Fibroblast of lung (primary cell): ENCODE results near the gene ATP2B2. TPM values are rescaled to one million over a fixed set of nuclear protein-coding genes. Genes with fewer than 3 reads are reported as not detected.

Experiments
- DNase-seq, 2 donors: peaks; one replicate each; pipeline versions ENCODE4 v3.0.0 to v3.0.0-alpha.2; 2010; ENCODE audit warnings: low read depth in 2 of 2
- H2AFZ ChIP-seq: 2 replicates; pipeline ENCODE4 v1.5.1; 2012; ENCODE audit warnings: low read length, control low read depth, inconsistent platforms
- H3K27ac ChIP-seq: 2 replicates; pipeline ENCODE4 v1.5.1; 2011; ENCODE audit warnings: low read length, control low read depth; ENCODE audit not compliant: insufficient read depth
- H3K27me3 ChIP-seq: 2 replicates; pipeline ENCODE4 v1.5.1; 2011; ENCODE audit warnings: mild to moderate bottlenecking, low read length; ENCODE audit not compliant: control insufficient read depth, insufficient read depth
- H3K36me3 ChIP-seq: 2 replicates; pipeline ENCODE4 v1.5.1; 2011; ENCODE audit warnings: low read length; ENCODE audit not compliant: control insufficient read depth, insufficient read depth
- H3K4me1 ChIP-seq: 2 replicates; pipeline ENCODE4 v1.5.1; 2011; ENCODE audit warnings: low read length; ENCODE audit not compliant: control insufficient read depth, insufficient read depth; ENCODE audit errors: extremely low read depth
- H3K4me2 ChIP-seq: 2 replicates; pipeline ENCODE4 v1.5.1; 2011; ENCODE audit warnings: low read length, control low read depth; ENCODE audit not compliant: insufficient read depth; ENCODE audit errors: extremely low read depth
- H3K4me3 ChIP-seq, 4 experiments: fragments of 200-600 bp in 1 of 4; sonication (generic) in 1 of 4; replicated peaks in 1 of 4; 2 replicates each; pipeline ENCODE4 v1.5.1; 2011 to 2016; ENCODE audit warnings: low read length in 4 of 4, low read depth in 3 of 4, mild to moderate bottlenecking in 3 of 4, control low read depth in 2 of 4, inconsistent platforms in 1 of 4, mixed read lengths in 1 of 4; ENCODE audit not compliant: insufficient read depth in 1 of 4; ENCODE audit errors: control extremely low read depth in 1 of 4
- H3K79me2 ChIP-seq: 2 replicates; pipeline ENCODE4 v1.5.1; 2012; ENCODE audit warnings: mild to moderate bottlenecking, low read length, inconsistent platforms; ENCODE audit not compliant: control insufficient read depth, insufficient read depth
- H3K9ac ChIP-seq: 2 replicates; pipeline ENCODE4 v1.5.1; 2011; ENCODE audit warnings: mild to moderate bottlenecking, low read length, control low read depth; ENCODE audit not compliant: insufficient read depth
- H3K9me3 ChIP-seq: 2 replicates; pipeline ENCODE4 v1.5.1; 2012; ENCODE audit warnings: low read depth, low read length; ENCODE audit not compliant: control insufficient read depth, insufficient read depth
- H4K20me1 ChIP-seq: 2 replicates; pipeline ENCODE4 v1.5.1; 2011; ENCODE audit warnings: low read length; ENCODE audit not compliant: control insufficient read depth, insufficient read depth; ENCODE audit errors: extremely low read depth
- CTCF ChIP-seq, 2 donors: IDR thresholded peaks in 1 of 2; conservative IDR thresholded peaks in 1 of 2; 1 replicate in 1 of 2; 2 replicates in 1 of 2; pipeline ENCODE4 v1.5.1; 2011 to 2012; ENCODE audit warnings: low read length in 2 of 2, control low read depth in 1 of 2, inconsistent platforms in 1 of 2, low read depth in 1 of 2, mild to moderate bottlenecking in 1 of 2
- EZH2 ChIP-seq: IDR thresholded peaks from 2 replicates; pipeline ENCODE4 v1.5.1; 2012; ENCODE audit warnings: low read length, control low read depth, mild to moderate bottlenecking; ENCODE audit errors: missing control alignments
- polyA plus RNA-seq, 2 donors: library from polyadenylated mRNA; depleted of rRNA in 1 of 2; stranded (reverse) in 1 of 2; unstranded in 1 of 2; fragments of >200 nt; gene quantifications; 2 replicates each; pipeline ENCODE4 v1.2.1, GENCODE V29; 2011 to 2012; ENCODE audit warnings: missing spikeins in 1 of 2
- total RNA-seq: library from RNA; depleted of rRNA; stranded (reverse); fragments of >200 nt; gene quantifications from 2 replicates; pipeline ENCODE4 v1.2.1, GENCODE V29; 2014

The ATP2B2 gene
- total and polyA plus RNA-seq, 2 donors (not counting 1 experiment from before 2014, with no cell fraction given): not detected

- Histone ChIP-seq H3K27ac (no peak overlapping the region), H3K27me3 (peaks cover 7% of the 10 kb centered on the region), H4K20me1 (no peaks in the 10 kb centered on the region), H2AFZ (no peak overlapping the region), H3K4me3 (no peak overlapping the region), H3K4me1 (no peaks in the 10 kb centered on the region), H3K79me2 (no peaks in the 10 kb centered on the region), H3K36me3 (no peaks in the 10 kb centered on the region), H3K9me3 (no peaks in the 10 kb centered on the region), H3K9ac (no peak overlapping the region), H3K4me2 (no peak overlapping the region)
- no peak for DNase-seq
- TF ChIP-seq CTCF (conservative IDR thresholded peaks at IDR 0.05 in 1 of 2, IDR thresholded peaks at IDR 0.05 in 1 of 2; ENCODE audit: low read depth in 1 of 2, low read length in 2 of 2) (no peak), EZH2 (no peak)
Measured at GRCh38 chr3:10396083-10396482, 109.3 kb downstream of the ATP2B2 start.

GRCh38 chr3:10395671-10396070 lies 109.7 kb downstream of the ATP2B2 start:
- no peaks in the 10 kb centered on the region for H3K79me2 ChIP-seq

GRCh38 chr3:10395196-10395595 lies 110.2 kb downstream of the ATP2B2 start:
- no peaks in the 10 kb centered on the region for H3K9me3 ChIP-seq
- no peaks in the 10 kb centered on the region for H3K79me2 ChIP-seq
- H3K4me1 ChIP-seq: no peaks in the 10 kb centered on the region
- peaks cover 7% of the 10 kb centered on the region for H3K27me3 ChIP-seq
- H4K20me1 ChIP-seq: no peaks in the 10 kb centered on the region
- no peak overlapping the region for H3K9ac ChIP-seq
- H3K4me2 ChIP-seq: no peak overlapping the region
- no peak overlapping the region for H2AFZ ChIP-seq
- TF ChIP-seq CTCF (conservative IDR thresholded peaks at IDR 0.05 in 1 of 2, IDR thresholded peaks at IDR 0.05 in 1 of 2; ENCODE audit: low read depth in 1 of 2, low read length in 2 of 2) (no peak), EZH2 (no peak)
- H3K27ac ChIP-seq: no peak overlapping the region
- H3K4me3 ChIP-seq: no peak overlapping the region
- no peaks in the 10 kb centered on the region for H3K36me3 ChIP-seq
- no peak for DNase-seq

More at GRCh38 chr3:10395671-10396070, 109.7 kb downstream of the ATP2B2 start:
- Histone ChIP-seq H3K4me2 (no peak overlapping the region), H2AFZ (no peak overlapping the region), H3K9me3 (no peaks in the 10 kb centered on the region), H3K27ac (no peak overlapping the region), H3K4me1 (no peaks in the 10 kb centered on the region), H4K20me1 (no peaks in the 10 kb centered on the region), H3K4me3 (no peak overlapping the region), H3K36me3 (no peaks in the 10 kb centered on the region), H3K27me3 (peaks cover 7% of the 10 kb centered on the region), H3K9ac (no peak overlapping the region)
- TF ChIP-seq EZH2: no peak
- TF ChIP-seq CTCF (conservative IDR thresholded peaks at IDR 0.05 in 1 of 2, IDR thresholded peaks at IDR 0.05 in 1 of 2; ENCODE audit: low read depth in 1 of 2, low read length in 2 of 2): no peak
- no peak for DNase-seq
